ENCODE measurements around the gene TACC2.
"Not testable (repeated sequence)": the region's sequence is repeated elsewhere in the genome, so short reads cannot be mapped to it uniquely, and the experiment has no call there.

Gene TACC2

DNA sequence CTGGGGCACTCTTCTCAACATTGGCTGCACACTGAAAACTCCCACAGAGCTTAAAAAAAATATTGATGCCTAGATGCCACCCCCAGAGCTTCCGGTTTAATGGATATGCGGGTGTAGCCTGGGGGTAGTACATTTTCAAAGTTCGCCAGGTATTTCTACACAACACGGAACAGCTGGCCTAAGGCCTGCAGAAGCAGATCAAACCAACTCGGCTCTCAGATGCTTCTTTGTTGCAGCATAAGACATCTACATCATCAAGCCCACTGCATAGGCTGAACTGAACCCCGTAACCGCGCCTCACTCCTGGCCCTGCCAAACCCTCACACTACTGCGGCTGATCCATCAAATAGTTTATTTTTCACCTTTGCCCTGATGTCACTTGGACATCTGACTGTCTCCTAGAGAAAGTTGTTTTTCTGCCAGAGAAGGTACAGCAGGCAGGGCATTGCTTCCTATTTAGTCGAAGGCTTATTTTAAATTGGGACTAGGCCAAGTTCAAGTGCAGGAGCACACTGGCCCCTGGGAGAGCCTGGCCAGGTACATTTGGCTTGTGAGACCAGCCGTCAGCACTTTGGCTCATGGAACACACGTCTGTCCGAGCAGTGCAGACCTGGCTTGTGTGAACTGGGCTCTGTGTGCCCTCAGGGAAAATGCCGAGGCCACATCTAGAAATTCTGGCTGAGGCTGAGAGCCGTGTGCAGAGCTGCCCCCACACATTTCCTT is 113.3 kb downstream of the TACC2 start:
- no peak for DNase-seq

DNA sequence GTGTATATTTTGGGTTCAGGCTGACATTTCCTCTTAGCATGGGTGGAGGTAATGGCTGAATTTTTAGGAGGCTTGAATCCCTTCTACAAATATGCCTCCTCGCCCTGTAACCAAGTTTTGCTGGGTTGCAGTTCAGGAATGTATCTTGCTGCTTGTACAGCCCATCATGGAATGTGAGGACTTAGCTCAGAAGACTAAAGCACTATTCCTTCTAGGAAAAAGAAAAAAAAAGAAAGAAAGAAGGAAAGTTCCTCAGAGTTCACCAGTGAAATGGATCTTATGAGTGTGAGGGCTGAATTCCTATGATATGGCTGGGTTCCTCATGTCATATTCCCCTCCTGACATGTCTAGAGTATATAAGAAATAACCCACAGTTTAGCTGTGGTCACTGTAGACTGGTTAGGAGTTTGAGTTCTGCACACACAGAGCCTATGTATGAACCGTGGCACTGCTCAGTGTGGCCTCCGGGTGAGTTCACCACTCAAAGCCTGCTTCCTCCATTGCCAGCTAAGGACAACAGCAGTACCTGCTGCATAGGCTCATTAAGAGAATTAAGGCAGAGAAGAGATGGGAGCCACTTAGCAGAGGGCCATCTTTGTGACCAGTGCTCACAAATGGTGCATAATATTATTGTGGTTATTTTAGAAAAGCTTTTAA is 114.0 kb downstream of the TACC2 start:
- no peak for DNase-seq

DNA sequence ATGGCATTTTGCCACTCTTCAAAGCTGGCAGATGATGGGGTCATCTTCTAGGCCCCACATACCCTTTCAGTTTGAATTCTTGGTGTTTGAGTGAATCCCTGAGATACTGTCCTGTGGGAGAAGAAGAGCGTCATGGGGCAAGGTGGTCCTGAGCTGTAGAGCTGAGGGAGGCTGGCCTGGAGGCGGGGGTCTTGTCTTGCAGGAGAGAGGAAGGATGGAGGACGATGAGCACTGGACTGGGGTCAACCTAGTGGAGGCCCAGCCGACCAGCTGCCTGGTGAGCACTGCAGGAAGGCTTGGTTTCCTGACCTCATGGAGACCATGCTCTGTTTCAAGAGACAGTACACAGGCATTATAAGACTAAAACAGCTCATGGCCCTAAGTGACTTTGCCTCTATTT is 114.6 kb downstream of the TACC2 start:
- no peak for DNase-seq

DNA sequence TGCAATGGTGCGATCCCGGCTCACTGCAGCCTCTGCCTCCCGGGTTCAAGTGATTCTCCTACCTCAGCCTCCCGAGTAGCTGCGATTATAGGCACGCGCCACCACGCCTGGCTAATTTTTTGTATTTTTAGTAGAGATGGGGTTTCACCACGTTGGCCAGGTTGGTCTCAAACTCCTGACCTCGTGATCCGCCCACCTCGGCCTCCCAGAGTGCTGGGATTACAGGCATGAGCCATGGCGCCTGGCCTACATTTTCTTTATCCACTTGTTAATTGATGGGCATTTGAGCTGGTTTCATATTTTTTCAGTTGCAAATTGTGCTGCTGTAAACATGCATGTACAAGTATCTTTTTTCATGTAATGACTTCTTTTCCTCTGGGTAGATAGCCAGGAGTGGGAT is 119.8 kb downstream of the TACC2 start:
- DNase-seq: not testable (repeated sequence)

DNA sequence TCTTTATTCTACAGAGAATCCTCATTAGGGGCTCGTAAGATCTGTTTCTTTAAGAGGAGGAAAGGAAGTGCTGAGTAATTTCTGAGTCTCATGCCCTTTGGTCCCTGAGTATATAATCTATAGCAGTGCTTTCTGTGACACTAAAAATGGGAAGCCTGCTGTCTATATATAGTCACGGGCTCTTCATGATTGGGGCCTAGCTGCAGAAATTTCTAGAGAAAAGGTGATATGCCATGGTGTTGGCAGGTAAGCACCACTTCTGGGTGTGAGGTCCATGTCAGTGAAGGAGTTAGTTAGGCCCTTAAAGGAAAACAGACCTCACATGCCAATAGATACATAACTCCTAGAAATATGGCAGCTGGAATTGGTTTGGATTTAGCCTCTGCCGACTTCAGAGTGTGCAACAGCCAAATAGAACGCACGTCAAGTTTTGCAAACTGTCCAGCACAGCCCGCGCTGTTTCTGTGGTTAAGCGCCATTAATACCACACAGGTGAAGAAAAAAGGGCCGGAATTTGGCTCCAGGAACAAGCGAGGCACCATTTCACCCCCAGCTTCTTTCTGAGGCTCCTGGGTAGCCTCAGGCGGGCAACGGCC is 123.2 kb downstream of the TACC2 start:
- DNase-seq: no peak

DNA sequence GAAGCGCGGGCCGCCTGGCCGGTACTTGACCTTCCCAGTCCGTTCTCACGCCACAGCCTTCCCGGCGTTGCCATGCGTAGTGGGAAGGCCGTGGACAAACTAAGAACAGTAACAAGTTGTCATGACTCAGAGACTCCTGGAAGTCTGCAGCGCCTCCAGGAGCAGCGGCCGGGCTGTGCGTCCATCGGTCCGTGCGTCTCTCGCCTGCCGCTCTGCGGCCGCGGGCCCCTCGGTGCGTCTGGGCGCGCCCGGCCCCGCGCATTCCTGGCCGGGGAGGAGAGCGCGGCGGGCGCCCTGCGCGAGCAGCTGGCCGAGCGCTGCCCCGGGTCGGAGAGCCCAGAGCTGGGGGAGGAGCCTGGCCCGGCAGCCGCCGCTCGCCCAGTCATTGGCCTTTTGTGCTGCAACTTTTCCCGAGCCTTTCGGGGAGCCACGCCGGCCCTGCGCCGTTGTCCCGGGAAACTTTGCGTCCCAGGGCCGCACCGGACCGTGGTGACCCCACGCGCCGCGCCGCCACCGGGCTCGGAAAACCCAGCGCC is 123.7 kb downstream of the TACC2 start:
- no peak for DNase-seq

DNA sequence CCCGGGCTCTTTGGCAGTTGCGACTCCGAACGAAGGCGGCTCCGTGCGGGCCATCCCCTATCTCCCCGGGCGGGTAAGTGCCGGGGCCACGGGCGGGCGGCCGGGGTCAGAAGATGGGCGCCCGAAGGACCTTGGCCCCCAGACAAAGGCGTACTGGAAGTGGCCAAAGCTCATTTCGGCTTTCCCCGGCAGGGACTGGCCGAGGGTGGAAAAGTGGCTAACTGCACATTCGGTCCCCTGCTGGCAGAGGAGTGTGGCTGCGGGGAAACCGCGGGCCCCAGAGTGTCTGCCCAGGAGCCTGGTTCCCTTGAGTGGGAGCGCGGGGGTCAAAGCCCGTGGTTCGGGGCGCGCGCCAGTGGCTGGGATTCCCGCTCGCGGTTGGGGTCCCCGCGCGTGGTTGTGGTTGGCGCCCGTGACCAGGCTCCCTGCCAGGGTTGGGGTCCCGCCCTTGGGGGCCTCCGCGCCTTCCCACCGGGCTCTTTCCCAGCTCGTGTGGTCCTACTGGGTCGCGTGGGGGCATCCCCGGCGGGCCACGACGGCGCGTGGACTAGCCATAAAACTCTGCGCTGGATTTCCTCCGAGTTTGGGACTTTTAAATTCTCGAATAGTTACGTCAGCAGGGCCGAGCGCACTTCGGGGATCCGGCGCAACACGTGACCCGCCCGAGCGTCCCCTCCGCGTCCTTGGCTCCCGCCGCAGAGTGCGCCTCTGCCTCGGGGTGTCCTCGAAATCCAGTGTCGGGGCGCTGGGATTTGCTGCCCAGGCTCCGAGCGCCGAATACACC is 124.4 kb downstream of the TACC2 start:
- DNase-seq: no peak

DNA sequence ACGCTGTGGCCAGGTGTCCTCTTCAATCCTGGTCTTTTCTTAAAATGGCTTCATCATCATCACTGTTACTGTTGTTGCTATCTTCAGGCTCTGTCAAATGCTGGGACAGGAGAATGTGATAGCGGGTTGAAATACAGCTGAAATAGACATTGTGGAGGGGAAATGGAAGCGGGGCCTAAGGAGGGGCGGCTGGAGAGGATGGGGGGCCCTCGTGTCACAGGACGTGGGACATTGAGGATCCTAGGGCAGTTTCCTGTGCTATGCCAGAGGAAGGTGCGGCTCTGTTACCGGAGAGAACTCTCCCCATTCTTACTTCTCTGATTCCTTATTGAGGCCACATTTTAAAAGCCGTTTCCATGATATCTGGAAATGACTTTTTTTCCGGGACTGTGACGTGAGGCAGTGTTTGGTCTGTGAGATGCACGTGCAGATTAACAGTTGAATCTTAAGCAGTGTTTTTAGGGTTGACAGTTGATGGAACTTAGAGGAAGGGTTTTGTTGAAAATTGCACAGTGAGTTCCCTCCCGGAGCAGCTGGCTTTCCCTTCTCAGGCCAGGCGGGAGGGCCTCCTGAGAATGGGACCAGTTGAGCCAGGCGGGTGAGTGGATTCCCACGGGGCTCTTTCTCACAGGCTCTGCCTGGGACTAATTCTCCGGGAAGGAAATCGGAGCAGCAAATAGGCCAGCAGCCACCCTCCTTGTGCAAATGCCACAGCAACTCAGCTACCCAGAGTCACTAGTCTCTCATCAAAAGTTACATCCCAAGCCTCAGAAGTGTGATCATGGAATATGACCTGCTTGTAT is 125.2 kb downstream of the TACC2 start:
- DNase-seq: no peak

DNA sequence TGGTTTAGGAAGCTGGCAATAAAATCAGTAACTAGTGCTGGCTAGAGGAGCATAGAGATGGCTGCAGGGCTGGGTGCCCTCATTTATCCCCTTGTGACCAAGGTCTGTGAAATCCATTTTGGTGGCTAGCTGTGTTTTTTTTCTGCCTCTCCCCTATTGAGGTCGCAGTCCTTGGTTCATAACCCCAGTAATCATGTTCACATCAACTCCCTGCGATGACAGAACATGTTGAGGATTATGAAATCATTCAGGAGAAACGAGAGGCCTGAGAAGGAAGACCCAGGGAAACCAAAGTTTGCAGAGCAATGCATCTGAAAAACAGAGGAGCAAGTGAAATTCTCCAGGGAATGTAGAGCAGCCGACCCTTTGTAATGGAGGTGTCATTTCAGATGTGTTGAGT is 126.9 kb downstream of the TACC2 start:
- DNase-seq: no peak

DNA sequence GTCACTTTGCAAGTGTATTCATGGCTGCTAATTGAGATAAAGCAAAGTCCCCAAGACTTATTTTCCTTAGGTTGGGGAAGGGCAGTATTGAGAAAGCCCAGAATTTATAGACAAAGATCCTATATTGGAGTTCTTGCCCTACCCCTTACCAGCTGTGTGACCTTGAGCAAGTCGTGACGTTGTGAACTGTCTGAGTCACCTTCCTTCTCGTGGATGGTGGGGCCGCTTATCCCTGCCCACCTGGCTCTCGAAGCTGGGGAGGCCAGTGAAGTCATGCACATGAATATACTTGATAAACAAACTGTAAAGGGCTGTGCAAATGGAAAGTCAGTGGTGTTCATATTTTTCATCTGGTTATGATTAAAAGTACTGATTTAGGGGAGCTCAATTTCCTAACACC is 127.4 kb downstream of the TACC2 start:
- no peak for DNase-seq

DNA sequence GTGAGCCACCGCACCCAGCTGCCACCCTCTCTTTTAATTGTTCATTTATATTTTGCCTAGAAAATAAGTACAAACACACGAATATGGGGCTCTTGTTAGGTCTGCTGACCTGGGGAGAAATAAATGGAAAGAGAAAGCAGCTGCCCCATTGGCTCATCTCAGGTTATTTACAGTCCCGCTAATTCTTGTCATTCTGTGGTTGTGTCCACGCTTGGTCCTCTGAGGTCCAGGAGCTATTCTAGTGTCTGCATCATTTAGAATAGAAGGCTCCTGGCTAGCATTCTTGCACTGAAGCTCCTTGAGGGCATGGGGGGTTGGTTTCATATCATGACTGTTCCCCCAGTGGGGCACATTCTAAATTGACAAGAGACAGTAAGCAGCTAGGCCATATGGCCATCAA is 128.5 kb downstream of the TACC2 start:
- no peak for DNase-seq

DNA sequence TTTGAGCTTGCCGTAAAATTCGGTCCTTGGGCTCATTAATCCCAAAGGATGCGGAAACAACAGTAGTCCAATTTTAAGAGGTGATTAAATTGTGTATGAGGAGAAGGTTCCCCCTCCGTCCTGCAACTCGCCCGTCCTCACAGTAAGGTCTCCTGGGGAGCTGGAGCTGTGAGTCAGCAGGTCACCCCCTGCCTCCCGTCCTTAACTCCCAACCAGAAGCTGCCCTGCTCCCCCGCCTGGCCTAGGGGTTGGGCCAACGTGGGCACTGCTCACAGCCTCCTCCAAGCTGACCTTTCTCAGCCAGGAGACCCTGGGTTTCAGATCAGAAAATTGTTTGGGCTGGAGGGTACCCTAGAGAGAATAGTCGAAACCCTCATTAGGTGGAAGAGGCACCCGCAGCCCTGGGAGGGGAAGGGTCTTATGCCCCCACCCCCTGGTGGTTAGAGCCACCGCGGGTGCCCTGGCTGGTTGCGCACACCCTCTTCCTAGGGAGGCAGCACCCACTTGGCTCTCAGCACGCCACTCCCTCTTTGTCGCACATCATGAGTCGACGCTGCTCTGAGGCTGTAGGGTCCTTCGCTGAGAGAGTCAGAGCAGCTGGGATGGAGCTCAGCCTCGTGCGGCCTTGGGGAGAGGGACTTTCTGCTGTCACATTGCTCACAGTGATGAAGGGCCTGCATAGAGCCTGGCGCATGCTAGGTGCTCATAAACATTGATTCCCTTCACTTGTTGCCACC is 131.2 kb downstream of the TACC2 start:
- no peak for DNase-seq

DNA sequence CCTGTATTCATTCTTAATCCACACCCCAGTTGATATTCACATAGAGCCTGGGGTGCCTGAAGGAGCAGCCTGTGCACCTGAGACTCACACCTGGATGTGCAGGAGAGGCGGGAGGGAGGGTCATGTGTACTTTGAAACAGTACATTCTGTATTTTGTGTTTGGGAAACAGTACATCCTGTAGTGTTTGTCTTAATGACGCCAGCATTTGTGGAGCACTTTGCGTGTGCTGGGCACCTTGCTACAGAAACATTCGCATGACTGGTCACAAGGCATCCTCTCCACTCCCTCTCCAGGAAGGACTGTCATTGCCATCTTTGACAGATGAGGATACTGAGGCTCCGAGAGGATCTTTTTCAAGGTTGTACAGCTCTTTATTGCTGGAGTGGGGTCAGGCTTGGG is 132.1 kb downstream of the TACC2 start:
- no peak for DNase-seq

DNA sequence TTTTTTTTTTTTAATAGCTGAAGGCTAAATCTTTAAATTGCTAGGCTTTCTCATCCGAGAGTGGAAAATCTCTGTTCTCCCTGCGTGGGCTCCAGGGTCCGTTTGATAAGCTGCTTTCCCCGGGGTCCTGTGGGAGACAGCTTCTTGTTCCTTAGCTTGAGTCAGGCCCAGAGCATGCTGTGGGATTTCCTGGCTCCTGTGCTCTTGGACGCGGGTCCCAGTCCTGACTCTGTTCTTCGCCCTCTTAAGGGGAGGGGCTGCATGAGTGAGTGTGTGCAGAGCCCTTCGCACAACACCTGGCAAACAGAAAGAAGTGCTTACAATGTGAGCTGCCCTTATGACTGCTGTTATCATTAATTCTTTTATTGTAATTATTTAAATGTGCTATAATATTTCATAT is 133.5 kb downstream of the TACC2 start:
- DNase-seq: no peak

DNA sequence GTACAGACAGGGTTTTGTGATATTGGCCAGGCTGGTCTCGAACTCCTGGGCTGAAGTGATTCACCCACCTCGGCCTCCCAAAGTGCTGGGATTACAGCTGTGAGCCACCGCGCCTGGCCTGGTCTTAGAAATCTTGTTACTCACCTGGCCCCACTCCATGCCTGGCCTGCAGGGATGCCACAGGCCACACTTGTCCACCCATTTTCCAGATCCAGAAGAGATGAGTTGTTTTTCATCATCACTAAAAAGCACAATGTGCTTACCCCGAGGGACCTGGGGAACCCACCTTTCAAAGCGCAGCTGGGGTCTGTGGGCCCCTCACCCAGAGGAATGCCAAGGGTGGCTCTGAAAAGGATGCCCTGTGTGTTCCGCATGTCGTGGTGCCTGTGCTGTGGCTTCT is 134.2 kb downstream of the TACC2 start:
- no peak for DNase-seq

DNA sequence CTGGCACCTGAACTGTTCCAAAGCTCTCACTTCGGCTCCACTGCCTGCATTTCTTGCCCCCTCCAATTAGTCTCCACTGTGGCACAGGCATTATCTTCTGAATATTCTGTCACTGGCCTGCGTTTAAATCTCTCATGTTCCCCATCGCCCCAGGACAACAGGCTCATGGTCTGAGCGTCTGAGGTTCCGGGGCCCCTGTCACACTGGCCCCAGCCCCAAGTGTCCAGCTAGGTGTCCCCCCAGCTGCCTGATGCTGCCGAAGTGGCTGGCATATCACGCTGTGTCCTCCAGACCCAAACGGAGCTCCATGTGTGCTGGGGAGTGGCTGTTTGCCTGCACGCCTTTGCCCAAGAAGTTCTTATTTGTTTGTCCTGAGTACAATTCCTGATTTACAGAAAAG is 135.4 kb downstream of the TACC2 start:
- no peak for DNase-seq

DNA sequence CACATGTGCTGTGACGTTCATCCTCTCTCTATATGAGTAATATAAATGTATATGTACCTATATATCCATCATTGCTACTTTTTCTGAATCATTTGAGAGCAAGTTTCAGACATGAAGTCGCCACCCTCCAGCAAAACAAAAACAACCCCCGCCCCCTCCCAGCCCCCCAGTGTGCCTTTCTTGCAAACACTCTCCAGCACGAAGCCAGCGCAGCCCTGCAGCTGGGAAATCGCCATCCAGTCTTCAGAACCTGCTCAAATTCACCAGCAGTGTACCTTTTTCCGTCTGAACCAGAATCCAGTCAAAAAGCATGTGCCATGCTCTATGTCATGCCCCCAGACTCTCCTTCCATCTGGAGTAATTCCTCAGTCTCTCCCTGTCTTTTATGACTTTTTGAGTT is 135.8 kb downstream of the TACC2 start:
- no peak for DNase-seq

DNA sequence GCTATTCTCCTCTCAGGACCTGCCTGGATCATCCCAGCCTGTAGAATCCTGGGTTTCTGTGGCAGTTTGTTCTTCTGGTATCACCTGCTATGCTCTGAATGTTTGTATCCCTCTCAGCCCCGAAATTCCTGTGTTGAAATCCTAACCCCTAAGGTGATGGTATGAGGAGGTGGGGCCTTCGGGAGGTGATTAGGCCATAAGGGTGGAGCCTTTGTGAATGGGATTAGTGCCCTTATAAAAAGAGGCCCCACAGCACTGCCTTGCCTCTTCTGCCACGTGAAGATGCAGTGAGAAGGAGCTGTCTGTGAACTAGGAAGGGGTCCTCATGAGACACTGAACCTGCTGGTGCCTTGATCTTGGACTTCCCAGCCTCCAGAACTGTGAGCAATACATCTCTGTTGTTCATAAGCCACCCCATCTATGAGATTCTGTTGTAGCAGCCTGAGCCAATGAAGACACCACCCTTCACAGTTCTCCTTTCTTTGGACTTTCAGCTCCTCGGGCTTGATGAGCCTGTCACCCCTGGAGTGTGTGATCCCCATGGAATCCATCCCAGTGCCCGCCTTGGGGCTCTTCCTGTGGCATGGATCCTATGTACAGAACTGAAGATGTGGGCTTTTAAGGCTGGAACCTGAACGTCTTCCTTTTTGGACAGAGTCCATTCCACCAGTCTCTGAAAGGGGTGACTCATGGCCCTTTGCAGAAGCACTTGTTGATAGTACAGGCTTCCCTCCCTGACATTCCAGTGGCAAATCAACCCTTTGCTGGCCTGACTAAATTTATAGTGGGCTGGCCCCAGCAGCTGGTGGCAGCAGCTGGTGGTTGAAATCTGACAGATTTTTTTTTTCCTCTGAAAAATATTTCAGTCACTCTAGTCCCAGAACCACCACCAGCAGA is 138.0 kb downstream of the TACC2 start:
- DNase-seq: no peak

DNA sequence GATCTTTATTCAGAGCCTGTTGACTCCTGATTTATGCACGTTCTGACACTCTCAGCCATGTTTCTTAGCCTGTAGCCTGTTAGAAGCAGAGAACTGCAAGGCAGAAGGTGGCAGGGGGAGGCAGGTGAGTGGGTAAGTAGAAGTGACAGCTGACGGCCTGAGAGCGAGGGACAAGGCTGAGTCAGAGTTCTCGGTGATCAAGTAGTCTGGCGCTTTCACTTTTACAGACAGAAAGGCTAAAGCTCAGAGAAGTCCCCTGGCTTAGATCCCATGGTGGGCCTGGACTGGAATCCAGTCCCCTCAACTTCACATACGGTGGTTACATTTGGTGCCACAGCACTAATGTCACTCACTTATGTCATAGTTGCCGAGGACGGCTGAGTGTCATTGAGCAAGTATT is 139.0 kb downstream of the TACC2 start:
- DNase-seq: no peak

DNA sequence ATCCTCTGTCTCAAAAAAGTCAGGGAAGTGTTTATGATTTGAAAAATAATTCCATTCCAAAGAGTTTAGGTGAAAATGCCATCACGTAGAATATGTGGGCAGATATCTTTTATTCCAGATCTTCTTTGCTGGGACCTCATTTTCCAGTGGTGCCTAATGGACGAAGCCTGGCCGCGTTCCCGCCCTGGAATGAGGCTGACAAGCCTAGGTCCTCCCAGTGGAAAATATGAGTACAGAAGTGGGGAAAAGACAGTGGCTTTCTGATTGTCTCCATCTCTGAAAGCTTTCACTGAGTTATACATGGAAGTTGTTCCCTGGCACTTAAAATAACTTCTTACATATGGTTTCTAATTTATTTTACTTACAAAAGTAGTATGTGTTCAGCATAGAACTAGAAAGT is 139.4 kb downstream of the TACC2 start:
- DNase-seq: no peak

Data from NCI-H748 treated with DMSO at 0.1 percent for 48 hours (cell line).